Raji (cell line): ENCODE measurements around the gene UBL5.
A peak's percentile ranks its signal among the peaks of the same experiment; 100 is the strongest.

Experiments
- POLR2A ChIP-seq: IDR thresholded peaks from 2 replicates; pipeline ENCODE4 v1.6.1; 2011; ENCODE audit warnings: low read depth, low read length, control low read depth; ENCODE audit not compliant: insufficient read depth

The UBL5 gene

GRCh38 chr19:9806803-9807202 lies 20.9 kb upstream of the UBL5 start:
- no peak for TF ChIP-seq POLR2A

DNA sequence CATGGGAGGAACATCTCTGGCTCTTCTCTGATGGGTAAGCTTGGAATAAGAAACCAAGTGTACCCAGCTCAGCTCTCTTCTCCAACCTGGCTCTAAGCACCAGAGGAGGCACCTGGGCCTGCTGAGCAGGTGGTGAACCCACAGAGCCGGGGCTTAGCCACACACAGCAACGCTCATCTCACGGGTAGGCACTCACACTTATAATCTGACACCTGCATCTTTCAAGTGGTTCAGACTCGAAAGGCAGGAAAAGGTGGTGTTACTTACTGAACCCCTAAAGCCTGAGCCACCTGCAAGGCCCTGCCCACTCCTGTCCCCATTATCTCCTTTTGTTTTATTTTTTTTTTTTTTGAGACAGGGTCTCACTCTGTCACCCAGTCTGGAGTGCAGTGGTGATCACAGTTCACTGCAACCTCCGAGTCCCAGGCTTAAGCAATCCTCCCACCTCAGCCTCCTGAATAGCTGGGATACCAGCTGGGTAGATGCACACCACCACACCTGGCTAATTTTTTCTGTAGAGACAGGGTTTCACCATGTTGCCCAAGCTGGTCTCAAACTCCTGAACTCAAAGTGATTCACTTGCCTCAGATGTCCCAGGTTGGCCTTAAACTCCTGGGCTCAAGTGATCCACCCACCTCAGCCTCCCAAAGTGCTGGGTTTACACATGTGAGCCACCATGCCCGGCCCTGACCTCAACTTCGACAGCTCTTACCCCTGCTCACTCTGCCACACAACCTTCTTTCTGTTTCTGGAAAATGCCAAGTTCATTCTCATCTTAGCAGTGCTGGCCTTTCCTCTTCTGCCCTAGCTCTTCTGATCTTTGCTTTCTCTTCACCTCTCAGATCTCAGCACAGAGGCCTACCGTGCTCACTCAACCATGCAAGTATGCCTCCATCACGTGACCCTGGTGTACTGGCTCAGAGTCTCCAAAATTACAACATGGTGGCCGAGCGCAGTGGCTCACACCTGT lies 18.6 kb upstream of the UBL5 start:
- TF ChIP-seq POLR2A: no peak

DNA sequence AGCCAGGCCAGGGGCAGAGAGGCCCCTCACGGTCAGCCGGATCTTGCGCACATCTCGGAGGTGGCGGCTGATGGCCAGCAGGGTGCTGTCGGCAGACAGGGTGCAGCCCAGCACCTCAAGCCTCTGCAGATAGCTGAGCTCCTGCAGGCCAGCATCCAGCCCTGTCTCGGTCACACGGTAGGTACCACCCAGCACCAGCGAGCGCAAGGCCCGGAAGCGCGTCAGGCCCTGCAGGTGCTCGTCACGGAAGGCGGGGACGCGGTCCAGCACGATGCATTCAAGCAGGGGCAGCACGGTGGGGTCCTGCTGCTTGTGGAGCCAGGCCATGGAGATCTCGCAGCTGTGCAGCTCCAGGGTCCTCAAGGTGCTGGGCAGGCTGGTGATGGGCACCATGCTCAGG lies 16.6 kb upstream of the UBL5 start:
- TF ChIP-seq POLR2A: no peak

DNA sequence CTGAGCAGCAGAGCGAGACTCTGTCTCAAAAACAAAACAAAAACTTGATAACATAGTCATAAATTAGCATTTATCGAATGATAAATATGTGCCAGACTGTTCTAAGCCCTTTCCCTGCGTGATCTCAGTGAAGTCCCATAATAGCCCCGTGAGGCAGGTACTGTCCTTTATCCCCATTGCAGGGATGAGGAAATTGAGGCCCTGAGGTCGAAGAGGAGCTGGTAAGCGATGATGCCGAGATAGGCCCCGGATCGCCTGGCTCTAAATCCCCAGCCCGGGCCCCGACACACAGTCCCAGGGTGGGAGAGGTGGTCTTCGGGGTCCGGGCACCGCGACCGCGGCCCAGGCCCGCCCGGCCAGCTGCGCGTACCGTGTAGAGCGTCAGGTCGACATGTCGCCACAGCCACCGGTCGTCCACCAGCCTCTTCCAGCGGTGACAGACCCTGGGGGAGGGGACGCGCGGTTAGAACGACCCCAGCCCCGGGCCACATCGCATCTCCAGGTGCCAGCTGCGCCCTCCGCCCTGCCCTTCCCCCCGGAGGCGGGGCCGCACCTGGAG lies 9.5 kb upstream of the UBL5 start:
- no peak for TF ChIP-seq POLR2A

- peak; percentile 92 for TF ChIP-seq POLR2A
These were observed 8.8 kb upstream of the UBL5 start, which contains the start of gene FBXL12 for GRCh38 chr19:9818734-9819595. Gene FBXL12 (minus strand): TSS chr19:9819079. CDS start chr19:9818813, 266 bp downstream.

- peak; percentile 37; the same call in 1 of the 2 replicates for TF ChIP-seq POLR2A
These were observed 8.2 kb upstream of the UBL5 start for GRCh38 chr19:9819596-9819909.

DNA sequence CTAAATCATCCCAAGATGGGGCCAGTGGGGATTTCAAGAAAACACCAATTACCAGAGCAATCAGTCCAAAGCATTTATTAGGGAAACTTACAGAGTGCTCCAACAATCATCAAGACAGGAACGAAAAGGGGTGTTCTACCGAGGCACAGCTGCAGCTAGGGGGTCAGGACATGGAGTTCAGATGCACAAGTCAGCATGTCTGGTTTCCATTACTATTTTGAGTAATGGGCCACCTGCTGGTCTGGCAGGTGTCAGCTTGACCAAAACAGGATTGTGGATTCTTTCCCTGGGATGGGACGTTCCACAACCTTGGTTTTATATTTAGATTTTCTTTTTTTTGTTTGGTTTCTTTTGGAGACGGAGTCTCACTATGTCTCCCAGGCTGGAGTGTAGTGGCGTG lies 3.9 kb upstream of the UBL5 start:
- TF ChIP-seq POLR2A: no peak

DNA sequence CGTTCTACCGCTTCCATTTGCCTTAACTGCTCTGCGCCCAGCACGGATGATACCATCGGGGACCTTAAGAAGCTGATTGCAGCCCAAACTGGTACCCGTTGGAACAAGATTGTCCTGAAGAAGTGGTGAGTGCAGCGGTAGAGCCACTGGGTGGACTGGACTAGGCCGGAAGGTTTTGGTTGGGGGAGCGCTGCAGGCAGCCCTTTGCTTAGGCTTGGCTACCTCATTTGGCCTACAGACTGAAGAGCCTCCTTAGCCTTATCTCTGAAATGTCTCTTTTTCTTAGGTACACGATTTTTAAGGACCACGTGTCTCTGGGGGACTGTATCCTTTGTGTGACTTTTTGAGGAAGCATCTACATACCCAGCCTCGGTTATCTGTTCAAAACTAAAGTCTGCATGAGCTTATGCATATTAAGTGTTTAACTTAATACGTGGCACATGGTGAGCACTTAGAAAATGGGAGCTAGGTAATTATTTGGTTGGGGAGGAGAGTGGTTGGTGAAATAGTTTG lies 889 bp downstream of the UBL5 start:
- no peak for TF ChIP-seq POLR2A

DNA sequence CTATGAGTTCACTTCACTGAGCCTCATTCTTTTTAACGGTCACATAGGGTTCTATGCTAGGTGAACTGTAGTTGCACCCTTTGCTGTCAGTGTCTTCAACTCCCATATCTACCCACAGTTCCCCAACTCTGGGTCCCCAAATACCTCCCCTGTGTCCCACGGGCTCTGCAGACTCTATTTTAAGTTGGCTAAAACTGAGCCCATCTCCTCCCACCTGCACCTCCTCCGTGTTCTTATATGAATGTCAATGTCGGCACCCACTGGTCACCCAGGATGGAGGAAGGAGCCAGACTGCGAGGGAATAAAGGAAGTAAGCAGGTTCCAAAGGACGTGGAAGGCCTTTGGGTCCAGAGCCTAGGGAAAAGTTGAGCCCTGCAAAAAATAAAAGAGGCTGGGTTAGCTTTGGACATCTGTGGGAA lies 6.6 kb downstream of the UBL5 start:
- no peak for TF ChIP-seq POLR2A

DNA sequence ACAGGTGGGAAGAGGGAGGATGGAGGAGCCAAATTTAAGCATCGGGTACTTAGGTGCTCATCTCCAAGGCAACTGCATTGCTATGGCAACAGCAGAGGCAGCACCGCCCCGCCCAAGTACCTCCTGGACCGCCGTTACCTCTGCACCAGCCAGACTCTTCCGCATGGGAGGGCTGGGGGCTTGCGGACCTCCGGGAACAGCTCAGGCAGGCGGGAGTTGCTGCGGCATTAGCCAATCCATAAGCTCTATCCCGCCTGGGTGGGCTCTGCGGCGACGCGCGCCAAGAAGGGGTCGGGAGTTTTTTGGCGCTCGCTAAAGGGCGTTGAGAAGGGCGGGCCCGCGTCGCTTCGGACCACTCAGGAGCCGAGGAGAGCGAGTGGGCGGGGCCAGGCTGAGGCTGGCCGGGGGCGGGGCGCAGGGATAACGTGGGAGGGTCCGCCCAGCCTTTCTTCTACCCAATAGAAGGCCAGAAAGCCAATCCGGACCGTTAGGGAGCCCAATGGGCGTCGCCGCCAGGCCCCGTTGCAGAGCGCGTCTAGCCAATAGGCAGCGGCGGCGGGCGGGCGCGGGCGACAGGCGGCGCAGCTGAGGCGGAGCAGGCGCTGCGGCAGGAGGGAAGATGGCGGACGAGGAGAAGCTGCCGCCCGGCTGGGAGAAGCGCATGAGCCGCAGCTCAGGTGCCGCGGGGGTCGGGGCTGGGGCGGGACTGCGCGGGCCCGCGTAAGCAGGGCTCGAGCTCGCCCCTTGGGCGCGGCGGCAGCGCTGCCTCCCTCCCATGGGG lies 7.2 kb downstream of the UBL5 start, which contains the start of gene PIN1:
TSS of gene PIN1 (plus strand) at position 593 of the 781 bp plus-strand sequence. CDS start at position 620, 27 bp downstream.
- peak; percentile 68 for TF ChIP-seq POLR2A

DNA sequence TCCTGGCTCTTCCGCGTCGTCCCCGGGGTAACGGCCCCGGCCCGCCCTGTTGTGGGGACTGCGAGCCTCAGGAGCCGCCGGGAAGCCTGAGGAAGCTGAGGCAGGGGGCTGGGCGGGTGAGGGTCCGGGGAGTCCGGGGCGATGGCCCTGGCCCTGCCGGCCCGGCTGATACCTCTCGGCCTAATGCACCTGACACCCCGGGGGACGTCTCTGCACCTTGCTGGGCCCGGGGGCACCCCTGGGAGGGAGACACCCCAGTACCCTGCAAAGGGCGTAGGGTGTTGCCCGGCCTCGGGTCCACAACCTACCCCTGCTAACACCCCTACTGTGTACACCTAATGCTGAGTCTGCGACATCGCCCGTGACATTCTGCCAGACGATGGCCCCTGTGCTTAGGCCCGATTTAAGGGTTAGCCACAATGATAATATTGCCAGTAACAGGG lies 7.8 kb downstream of the UBL5 start:
- TF ChIP-seq POLR2A: no peak

GRCh38 chr19:9836021-9836420 lies 8.3 kb downstream of the UBL5 start:
- no peak for TF ChIP-seq POLR2A

GRCh38 chr19:9838324-9838723 lies 10.6 kb downstream of the UBL5 start:
- no peak for TF ChIP-seq POLR2A

DNA sequence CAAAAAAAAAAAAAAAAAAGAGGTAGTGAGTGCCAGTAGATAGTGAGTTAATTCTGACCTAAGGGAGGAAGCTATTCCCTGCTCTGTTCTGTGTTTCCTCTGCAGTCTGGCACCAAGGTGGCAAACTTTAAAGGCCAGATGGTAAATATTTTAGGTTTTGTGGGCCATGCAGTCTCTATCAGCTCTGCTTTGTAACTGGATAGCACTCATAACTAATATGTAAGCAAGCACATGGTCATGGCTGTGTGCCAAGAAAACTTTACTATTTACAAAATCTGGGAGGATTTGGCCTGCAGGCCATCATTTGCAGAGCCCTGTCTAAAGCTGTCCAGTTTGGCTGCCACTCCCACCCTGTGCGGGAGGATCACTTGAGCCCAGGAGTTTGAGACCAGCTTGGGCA lies 11.7 kb downstream of the UBL5 start:
- no peak for TF ChIP-seq POLR2A
